Suppressor macrophage treated with lipopolysaccharide for 4 hours (primary cell): ENCODE measurements around the gene CADPS2.

Experiments used
- DNase-seq: peaks from one replicate; pipeline ENCODE4 v3.0.0-alpha.2; 2020

Gene CADPS2

DNA sequence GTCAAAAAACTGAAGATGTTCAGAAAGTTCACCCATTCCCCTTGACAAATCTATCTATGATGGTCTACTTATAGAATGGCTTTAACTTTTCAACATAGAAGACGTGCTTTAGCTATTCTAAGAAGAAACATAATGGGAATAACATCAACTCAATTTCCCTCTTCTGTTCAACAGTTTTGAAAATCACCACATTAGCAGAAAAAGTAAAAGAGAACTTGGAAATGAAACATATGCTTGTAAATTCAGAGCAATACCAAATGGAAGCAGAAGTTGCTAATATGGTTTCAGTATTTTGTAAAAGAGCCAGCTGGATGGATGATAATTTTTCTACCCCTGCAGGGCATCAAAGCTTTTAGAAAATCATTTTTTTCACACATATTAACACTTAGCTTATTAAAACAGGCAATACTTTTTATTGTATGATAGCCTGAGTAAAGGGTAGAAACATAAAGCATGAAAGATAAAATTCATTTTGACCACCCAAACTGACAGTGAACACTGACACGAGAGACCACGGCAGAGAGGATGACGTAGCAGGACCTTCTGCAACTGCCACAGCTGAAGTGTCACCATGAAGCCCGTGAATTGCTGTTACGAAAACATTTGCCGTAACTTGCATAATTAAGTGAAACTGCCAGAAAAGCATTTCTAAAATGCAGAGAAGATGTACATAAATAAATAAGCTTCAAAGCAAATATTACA, 542.5 kb downstream of the CADPS2 start:
- no peak for DNase-seq

DNA sequence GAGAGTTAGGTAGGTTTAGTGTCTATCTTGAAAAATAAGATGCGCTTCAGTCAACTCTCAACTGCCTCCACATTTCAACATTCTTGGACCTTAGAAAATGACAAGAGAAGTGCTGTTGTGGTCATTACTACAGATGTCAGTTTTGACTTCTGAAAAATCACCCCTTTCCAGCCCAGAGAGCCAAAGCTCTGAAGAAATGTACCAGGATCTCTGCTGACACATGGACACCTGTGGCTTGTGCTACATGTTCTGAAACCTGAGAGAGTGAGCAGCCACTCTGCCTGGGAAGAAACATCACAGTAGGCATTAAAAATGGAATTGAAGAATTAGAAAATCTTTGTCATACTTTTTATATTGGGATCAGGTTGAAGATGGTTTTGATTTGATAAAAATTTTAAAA, 545.8 kb downstream of the CADPS2 start:
- no peak for DNase-seq

GRCh38 chr7:122339145-122339904, 546.9 kb downstream of the CADPS2 start:
- DNase-seq: no peak

DNA sequence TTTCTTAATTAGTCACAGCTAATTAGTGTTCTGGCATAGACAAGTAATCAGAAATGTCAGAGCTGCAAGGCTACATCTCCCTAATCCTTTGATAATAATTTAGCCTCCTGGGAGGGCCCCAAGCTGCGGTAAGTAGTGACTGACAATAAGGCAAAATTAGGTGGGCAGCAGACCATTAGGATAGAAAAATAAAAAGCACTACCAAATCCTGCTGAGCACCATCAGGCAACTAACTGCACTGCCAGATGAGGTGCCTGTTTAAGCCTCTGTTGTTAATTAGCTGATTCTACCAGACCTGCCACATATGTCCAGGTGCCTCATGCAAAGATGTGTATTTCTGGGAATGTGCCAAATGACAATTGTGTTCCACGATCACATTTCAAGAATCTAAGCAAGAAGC, 549.2 kb downstream of the CADPS2 start:
- DNase-seq: no peak

GRCh38 chr7:122329145-122329802, 557.0 kb downstream of the CADPS2 start:
- DNase-seq: no peak

GRCh38 chr7:122327969-122328368, 558.3 kb downstream of the CADPS2 start:
- no peak for DNase-seq

GRCh38 chr7:122316467-122317388, 569.5 kb downstream of the CADPS2 start:
- no peak for DNase-seq

- no peak for DNase-seq
Observed at GRCh38 chr7:122315507-122316466, 570.5 kb downstream of the CADPS2 start.

DNA sequence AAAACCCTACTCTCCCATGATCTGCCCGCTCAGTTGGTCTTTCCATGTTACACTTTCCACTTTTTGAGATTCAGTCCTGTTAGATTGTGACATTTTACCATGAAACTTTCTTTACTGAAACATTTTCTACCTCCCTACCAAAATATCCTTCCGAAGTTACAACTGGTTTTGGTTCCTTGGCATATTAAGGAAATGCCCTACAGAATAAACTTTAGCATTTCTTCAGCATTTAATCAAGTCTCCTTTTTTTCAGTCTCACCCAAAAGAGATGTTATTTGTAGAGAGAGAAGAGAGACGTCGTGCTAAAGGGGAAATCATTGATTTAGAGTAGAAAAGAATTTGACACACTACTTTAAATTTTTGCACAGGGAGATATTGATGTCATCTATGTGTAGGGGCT, 572.0 kb downstream of the CADPS2 start:
- no peak for DNase-seq

- no peak for DNase-seq
Observed at GRCh38 chr7:122312789-122313188, 573.5 kb downstream of the CADPS2 start.

- DNase-seq: no peak
Observed at GRCh38 chr7:122311734-122312450, 574.4 kb downstream of the CADPS2 start.

DNA sequence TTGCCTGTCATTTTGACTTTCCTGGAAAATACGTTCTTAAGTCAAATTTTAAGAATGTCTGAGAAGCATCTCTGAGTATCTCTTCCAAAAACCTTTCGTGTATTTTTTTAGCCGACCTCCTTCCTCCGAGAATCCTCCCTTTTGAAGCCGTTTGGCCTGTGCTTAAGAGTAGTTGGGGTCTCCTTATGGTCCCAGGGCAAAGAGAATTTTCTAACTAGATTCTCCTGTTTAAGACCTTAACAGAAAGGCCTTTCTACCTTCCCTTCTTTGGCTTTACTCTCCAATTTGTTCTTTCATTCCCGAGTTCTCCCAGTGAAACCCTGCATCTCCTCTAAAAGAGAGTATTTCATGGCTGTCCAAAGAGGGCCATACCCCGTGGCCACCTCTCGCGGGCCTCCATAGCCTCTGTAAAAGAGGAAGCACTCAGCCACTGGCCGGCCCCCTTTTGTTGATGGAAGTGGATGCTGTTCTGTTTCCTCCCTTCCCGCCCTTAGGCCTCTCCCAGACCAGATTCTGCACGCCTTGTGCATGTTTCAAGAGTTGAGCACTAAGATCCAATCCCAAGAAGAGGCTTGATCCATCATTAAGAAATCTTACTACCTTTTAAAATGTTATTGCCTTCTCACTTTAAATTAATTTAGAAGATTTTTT, 575.1 kb downstream of the CADPS2 start:
- no peak for DNase-seq

GRCh38 chr7:122310119-122311021, 575.9 kb downstream of the CADPS2 start:
- peak; percentile 9 for DNase-seq

DNA sequence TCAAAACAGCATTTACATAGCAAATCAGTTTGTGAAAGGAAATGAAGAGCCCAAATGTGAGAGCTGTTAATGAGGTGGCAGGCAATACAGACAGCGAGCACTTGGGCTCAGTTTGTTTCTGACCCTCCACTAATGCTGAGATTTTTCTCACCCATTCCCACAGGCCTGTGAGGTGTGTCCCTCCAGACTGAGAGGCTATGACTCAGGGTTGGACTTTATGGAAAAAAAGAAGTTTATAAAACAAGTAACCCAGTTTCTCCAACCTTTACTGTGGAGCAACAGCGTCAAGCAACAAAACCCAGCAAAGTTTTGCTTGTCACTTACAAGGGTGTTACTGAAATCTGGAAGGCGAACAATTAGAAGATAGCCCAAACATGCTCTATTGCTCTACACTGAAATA, 576.8 kb downstream of the CADPS2 start:
- DNase-seq: no peak

DNA sequence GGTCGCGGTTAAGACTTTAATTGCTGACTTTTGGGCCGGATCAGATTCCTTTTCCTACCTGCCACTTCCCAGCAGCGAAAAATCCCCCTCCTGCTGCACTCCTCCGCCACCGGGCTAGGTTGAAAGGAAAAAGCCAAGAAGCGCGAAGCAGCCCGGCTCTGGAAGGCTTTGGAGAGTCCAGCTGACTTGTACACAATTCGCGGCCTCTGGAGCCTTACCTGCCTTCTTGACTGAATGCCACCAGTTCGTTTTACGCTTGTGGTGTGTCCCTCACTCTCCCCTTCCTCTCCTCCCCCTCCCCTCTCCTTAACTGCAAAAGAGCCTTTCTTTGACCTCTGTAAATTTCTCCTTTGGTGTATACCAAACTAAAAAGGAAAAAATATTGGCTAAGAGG, 579.0 kb downstream of the CADPS2 start:
- DNase-seq: no peak

- no peak for DNase-seq
Observed at GRCh38 chr7:122306320-122307227, 579.7 kb downstream of the CADPS2 start.

- DNase-seq: no peak
Observed at GRCh38 chr7:122305475-122306319, 580.6 kb downstream of the CADPS2 start.
